ENCODE data around the gene CRHBP.
"Not testable (repeated sequence)": the region's sequence is repeated elsewhere in the genome, so short reads cannot be mapped to it uniquely, and the experiment has no call there.

CRHBP gene

GRCh38 chr5:76994337-76994736, 41.5 kb downstream of the CRHBP start:
- no peaks in the 10 kb centered on the region for H3K9me3 ChIP-seq
- TF ChIP-seq, protein P1, sequence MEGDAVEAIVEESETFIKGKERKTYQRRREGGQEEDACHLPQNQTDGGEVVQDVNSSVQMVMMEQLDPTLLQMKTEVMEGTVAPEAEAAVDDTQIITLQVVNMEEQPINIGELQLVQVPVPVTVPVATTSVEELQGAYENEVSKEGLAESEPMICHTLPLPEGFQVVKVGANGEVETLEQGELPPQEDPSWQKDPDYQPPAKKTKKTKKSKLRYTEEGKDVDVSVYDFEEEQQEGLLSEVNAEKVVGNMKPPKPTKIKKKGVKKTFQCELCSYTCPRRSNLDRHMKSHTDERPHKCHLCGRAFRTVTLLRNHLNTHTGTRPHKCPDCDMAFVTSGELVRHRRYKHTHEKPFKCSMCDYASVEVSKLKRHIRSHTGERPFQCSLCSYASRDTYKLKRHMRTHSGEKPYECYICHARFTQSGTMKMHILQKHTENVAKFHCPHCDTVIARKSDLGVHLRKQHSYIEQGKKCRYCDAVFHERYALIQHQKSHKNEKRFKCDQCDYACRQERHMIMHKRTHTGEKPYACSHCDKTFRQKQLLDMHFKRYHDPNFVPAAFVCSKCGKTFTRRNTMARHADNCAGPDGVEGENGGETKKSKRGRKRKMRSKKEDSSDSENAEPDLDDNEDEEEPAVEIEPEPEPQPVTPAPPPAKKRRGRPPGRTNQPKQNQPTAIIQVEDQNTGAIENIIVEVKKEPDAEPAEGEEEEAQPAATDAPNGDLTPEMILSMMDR (IDR thresholded peaks at IDR 0.05): no peak
- H3K27ac ChIP-seq: no peak overlapping the region
- H3K4me3 ChIP-seq (ENCODE audit: low read depth in 1 of 2, low read length in 1 of 2): no peak overlapping the region
- no peaks in the 10 kb centered on the region for H3K4me1 ChIP-seq (ENCODE audit: control insufficient read depth in 1 of 2, insufficient read depth in 1 of 2, low read depth in 1 of 2, low read length in 1 of 2)
- no peaks in the 10 kb centered on the region for H3K36me3 ChIP-seq
- H3K27me3 ChIP-seq: no peaks in the 10 kb centered on the region

DNA sequence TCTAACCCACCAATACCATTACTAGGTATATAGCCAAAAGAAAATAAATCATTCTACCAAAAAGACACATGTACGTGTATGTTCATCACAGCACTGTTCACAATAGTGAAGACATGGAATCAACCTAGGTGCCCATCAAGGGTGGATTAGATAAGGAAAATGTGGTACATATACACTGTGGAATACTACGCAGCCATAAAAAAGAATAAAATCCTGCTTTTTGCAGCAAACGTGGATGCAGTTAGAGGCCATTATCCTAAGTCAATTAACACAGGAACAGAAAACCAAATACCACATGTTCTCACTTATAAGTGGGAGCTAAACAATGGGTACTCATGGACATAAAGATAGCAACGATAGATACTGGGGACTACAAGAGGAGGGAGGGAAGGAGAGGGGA, 45.4 kb downstream of the CRHBP start:
- not testable (repeated sequence) for H3K4me1 ChIP-seq (ENCODE audit: control insufficient read depth in 1 of 2, insufficient read depth in 1 of 2, low read depth in 1 of 2, low read length in 1 of 2); H3K4me3 ChIP-seq (ENCODE audit: low read depth in 1 of 2, low read length in 1 of 2); H3K9me3 ChIP-seq; H3K36me3 ChIP-seq; H3K27me3 ChIP-seq; H3K27ac ChIP-seq

- no peaks in the 10 kb centered on the region for H3K36me3 ChIP-seq
- no peaks in the 10 kb centered on the region for H3K4me1 ChIP-seq (ENCODE audit: control insufficient read depth in 1 of 2, insufficient read depth in 1 of 2, low read depth in 1 of 2, low read length in 1 of 2)
- TF ChIP-seq, protein P1 (IDR thresholded peaks at IDR 0.05): no peak
- no peak overlapping the region for H3K27ac ChIP-seq
- no peak overlapping the region for H3K4me3 ChIP-seq (ENCODE audit: low read depth in 1 of 2, low read length in 1 of 2)
- no peaks in the 10 kb centered on the region for H3K9me3 ChIP-seq
- no peaks in the 10 kb centered on the region for H3K27me3 ChIP-seq
These were observed 46.6 kb downstream of the CRHBP start for GRCh38 chr5:76999451-76999850.

- no peaks in the 10 kb centered on the region for H3K36me3 ChIP-seq
- no peaks in the 10 kb centered on the region for H3K27me3 ChIP-seq
- no peaks in the 10 kb centered on the region for H3K4me1 ChIP-seq (ENCODE audit: control insufficient read depth in 1 of 2, insufficient read depth in 1 of 2, low read depth in 1 of 2, low read length in 1 of 2)
- no peaks in the 10 kb centered on the region for H3K9me3 ChIP-seq
- no peak overlapping the region for H3K27ac ChIP-seq
- no peak overlapping the region for H3K4me3 ChIP-seq (ENCODE audit: low read depth in 1 of 2, low read length in 1 of 2)
- TF ChIP-seq, protein P1 (IDR thresholded peaks at IDR 0.05): no peak
These were observed 50.4 kb downstream of the CRHBP start for GRCh38 chr5:77003246-77003645.

DNA sequence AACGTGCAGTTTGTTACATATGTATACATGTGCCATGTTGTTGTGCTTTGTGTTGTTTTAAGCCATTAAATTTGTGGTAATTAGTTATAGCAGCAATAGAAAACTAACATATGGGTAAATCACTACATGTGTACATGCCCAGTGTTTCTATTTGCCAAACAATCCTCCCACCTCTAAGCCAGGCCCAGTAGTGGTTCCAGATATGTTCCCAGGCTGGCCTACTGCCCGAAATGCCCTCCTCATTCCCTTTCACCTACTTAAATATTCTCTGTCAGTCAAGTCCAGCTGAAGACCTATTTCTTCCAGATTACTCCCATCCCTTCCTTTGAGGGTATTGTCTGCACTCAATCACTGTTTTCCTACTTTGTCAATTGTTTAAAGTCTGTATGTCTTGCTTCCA, 53.3 kb downstream of the CRHBP start:
- no peak overlapping the region for H3K27ac ChIP-seq
- H3K36me3 ChIP-seq: no peaks in the 10 kb centered on the region
- no peaks in the 10 kb centered on the region for H3K27me3 ChIP-seq
- TF ChIP-seq, protein P1 (IDR thresholded peaks at IDR 0.05): no peak
- no peaks in the 10 kb centered on the region for H3K9me3 ChIP-seq
- H3K4me1 ChIP-seq (ENCODE audit: control insufficient read depth in 1 of 2, insufficient read depth in 1 of 2, low read depth in 1 of 2, low read length in 1 of 2): no peaks in the 10 kb centered on the region
- H3K4me3 ChIP-seq (ENCODE audit: low read depth in 1 of 2, low read length in 1 of 2): no peak overlapping the region

DNA sequence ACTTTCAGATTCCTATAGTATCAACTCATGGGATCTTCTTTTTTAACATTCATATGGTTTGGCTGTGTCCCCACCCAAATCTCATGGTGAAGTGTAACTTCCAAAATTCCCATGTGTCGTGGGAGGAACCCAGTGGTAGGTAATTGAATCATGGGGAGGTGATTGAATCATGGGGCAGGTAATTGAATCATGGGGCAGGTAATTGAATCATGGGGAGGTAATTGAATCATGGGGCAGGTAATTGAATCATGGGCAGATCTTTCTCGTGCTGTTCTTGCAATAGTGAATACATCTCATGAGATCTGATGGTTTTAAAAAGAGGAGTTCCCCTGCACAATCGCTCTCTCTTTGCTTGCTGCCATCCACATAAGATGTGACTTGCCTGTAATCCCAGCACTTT, 55.6 kb downstream of the CRHBP start:
- Histone ChIP-seq H3K27me3 (no peaks in the 10 kb centered on the region), H3K9me3 (no peaks in the 10 kb centered on the region), H3K27ac (no peak overlapping the region), H3K4me1 (ENCODE audit: control insufficient read depth in 1 of 2, insufficient read depth in 1 of 2, low read depth in 1 of 2, low read length in 1 of 2) (no peaks in the 10 kb centered on the region), H3K36me3 (no peaks in the 10 kb centered on the region), H3K4me3 (ENCODE audit: low read depth in 1 of 2, low read length in 1 of 2) (no peak overlapping the region)
- TF ChIP-seq, protein P1 (IDR thresholded peaks at IDR 0.05): no peak

Measured in neutrophil (primary cell).